NB4 (cell line): ENCODE results near the gene CALHM2.

Experiments used
- CTCF ChIP-seq: IDR thresholded peaks from one replicate; pipeline ENCODE4 v1.5.1; 2012; ENCODE audit warnings: low read depth, low read length
- MAX ChIP-seq: IDR thresholded peaks from 2 replicates; pipeline ENCODE4 v1.6.1; 2011; ENCODE audit warnings: low read depth, low read length
- MYC ChIP-seq: IDR thresholded peaks from 2 replicates; pipeline ENCODE4 v1.6.1; 2011; ENCODE audit warnings: low read depth, low read length
- POLR2A ChIP-seq: IDR thresholded peaks from 2 replicates; pipeline ENCODE4 v1.6.1; 2011; ENCODE audit warnings: mild to moderate bottlenecking; ENCODE audit not compliant: insufficient read length; ENCODE audit errors: extremely low read depth

- TF ChIP-seq CTCF (no peak), POLR2A (no peak), MYC (no peak), MAX (no peak)
These were observed 28.4 kb downstream of the CALHM2 start for GRCh38 chr10:103423748-103424147.
